HFFc6 (cell line): Measurements from ENCODE around the gene IL16. TPM values are rescaled to one million over a fixed set of nuclear protein-coding genes. Genes with fewer than 3 reads are reported as not detected.

Experiments
- DNase-seq: peaks from one replicate; pipeline ENCODE4 v3.0.0-alpha.2; 2018
- H3K27ac Mint-ChIP-seq: 2 replicates; pipeline ENCODE4 v1.8.0; 2020; ENCODE audit warnings: mild to moderate bottlenecking, mixed read lengths
- H3K27me3 Mint-ChIP-seq: 2 replicates; pipeline ENCODE4 v1.8.0; 2021; ENCODE audit warnings: mild to moderate bottlenecking, moderate library complexity, mixed read lengths; ENCODE audit not compliant: insufficient read depth
- H3K36me3 Mint-ChIP-seq: 2 replicates; pipeline ENCODE4 v1.8.0; 2021; ENCODE audit warnings: low read depth, mixed read lengths
- H3K4me1 Mint-ChIP-seq: 2 replicates; pipeline ENCODE4 v1.8.0; 2020; ENCODE audit warnings: low read depth, mixed read lengths
- H3K4me3 Mint-ChIP-seq: 2 replicates; pipeline ENCODE4 v1.8.0; 2020; ENCODE audit warnings: mild to moderate bottlenecking, moderate library complexity, mixed read lengths
- H3K9me3 Mint-ChIP-seq: 2 replicates; pipeline ENCODE4 v1.8.0; 2020; ENCODE audit warnings: mild to moderate bottlenecking, mixed read lengths
- total RNA-seq, 6 experiments: library from RNA; stranded (reverse); fragmentation: NEBNext Ultra II Directional; extraction: Animal tissue kit (Norgen Biotek cat#: 25700); gene quantifications; 2 replicates in 1 of 6; 3 replicates in 5 of 6; pipeline ENCODE4 v1.2.3, GENCODE V29; 2021
- TF ChIP-seq, protein P1 (sequence below): fragments of 200-600 bp; sonication (generic); IDR thresholded peaks from 2 replicates; pipeline ENCODE4 v1.5.0; 2021; ENCODE audit warnings: antibody characterized with exemption, mild to moderate bottlenecking

IL16 gene
- total RNA-seq, 6 experiments from 2014 or later, result not detected

DNA sequence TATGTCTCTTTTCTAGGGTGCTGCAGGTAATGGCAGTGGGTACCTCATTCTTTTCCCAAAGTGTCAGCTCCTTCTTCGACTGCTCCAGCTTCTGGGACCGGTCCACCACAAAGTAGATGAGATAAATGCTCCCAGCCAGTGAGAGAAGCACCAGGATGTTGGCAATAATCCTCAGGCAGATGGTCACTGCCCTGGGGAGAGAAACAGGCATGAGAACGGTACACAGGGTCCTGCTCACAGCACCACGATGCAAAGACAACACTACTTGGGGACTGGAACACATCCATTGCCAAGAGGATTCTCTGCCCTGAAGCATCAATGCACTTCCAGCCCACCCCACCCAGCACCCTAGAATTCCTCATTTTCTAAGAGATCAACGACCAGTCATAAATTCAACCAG, 155.0 kb downstream of the IL16 start:
- no peaks in the 10 kb centered on the region for H3K9me3 Mint-ChIP-seq

DNA sequence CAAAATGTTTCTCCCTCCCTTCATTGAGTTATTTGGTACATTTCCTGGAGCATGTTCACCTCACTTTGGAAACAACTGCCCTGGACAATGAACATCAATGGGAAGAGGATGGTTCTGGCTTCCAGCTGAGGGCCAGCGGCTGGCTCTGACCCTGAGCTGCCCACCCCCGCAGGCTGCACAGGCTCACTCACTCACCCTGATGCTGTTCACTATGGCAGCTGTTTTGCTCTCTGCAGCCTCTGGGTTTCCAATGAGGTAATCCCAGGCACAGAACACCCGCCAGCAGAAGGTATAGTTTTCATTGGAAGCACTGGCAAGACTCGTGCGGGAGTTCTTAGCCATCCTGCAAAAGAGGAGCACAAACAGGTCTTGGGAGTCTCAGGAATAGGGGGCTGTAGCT, 159.6 kb downstream of the IL16 start:
- Mint-ChIP-seq H3K4me3 (no peak overlapping the region), H3K27me3 (peaks cover 26% of the 10 kb centered on the region), H3K4me1 (no peaks in the 10 kb centered on the region), H3K9me3 (no peaks in the 10 kb centered on the region), H3K27ac (no peak overlapping the region), H3K36me3 (no peaks in the 10 kb centered on the region)
- no peak for DNase-seq
- TF ChIP-seq, protein P1, sequence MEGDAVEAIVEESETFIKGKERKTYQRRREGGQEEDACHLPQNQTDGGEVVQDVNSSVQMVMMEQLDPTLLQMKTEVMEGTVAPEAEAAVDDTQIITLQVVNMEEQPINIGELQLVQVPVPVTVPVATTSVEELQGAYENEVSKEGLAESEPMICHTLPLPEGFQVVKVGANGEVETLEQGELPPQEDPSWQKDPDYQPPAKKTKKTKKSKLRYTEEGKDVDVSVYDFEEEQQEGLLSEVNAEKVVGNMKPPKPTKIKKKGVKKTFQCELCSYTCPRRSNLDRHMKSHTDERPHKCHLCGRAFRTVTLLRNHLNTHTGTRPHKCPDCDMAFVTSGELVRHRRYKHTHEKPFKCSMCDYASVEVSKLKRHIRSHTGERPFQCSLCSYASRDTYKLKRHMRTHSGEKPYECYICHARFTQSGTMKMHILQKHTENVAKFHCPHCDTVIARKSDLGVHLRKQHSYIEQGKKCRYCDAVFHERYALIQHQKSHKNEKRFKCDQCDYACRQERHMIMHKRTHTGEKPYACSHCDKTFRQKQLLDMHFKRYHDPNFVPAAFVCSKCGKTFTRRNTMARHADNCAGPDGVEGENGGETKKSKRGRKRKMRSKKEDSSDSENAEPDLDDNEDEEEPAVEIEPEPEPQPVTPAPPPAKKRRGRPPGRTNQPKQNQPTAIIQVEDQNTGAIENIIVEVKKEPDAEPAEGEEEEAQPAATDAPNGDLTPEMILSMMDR, result no peak

More for the DNA sequence above, 155.0 kb downstream of the IL16 start:
- Mint-ChIP-seq H3K4me1 (no peaks in the 10 kb centered on the region), H3K27me3 (peaks cover 10% of the 10 kb centered on the region), H3K4me3 (no peak overlapping the region), H3K27ac (no peak overlapping the region), H3K36me3 (no peaks in the 10 kb centered on the region)
- DNase-seq, result no peak
- TF ChIP-seq, protein P1, result no peak

- H3K27ac Mint-ChIP-seq, result no peak overlapping the region
- peaks cover 27% of the 10 kb centered on the region for H3K27me3 Mint-ChIP-seq
- no peaks in the 10 kb centered on the region for H3K36me3 Mint-ChIP-seq
Measured at GRCh38 chr15:81357180-81357686, 160.6 kb downstream of the IL16 start.

DNA sequence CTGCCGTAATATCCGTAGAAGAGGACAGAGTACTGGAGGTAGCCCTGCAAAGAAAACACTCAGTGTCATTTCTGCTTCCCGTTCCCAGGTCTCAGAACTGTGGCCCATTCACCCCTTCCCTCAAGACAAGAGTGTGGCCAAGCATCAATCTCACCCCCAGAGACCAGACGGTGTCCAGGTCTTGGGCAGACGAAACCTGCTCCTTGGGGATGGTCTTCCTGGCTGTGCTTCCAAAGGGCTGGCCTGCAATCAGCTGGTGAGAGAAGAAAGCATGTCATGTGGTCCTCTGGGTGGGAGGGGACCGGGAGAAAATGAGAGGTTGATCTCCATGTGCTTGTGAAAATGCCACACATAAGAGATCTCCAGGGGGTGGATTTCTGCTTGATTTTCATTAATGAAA, 161.6 kb downstream of the IL16 start:
- no peaks in the 10 kb centered on the region for H3K9me3 Mint-ChIP-seq
- peaks cover 27% of the 10 kb centered on the region for H3K27me3 Mint-ChIP-seq
- H3K36me3 Mint-ChIP-seq, result no peaks in the 10 kb centered on the region
- no peak overlapping the region for H3K4me3 Mint-ChIP-seq
- TF ChIP-seq, protein P1, result no peak
- no peak for DNase-seq
- no peak overlapping the region for H3K27ac Mint-ChIP-seq
- no peaks in the 10 kb centered on the region for H3K4me1 Mint-ChIP-seq

More at GRCh38 chr15:81357180-81357686, 160.6 kb downstream of the IL16 start:
- DNase-seq, result no peak
- Mint-ChIP-seq H3K9me3 (no peaks in the 10 kb centered on the region), H3K4me1 (no peaks in the 10 kb centered on the region), H3K4me3 (no peak overlapping the region)
- TF ChIP-seq, protein P1, result peak; percentile 21; the same call in 1 of the 2 replicates

GRCh38 chr15:81360491-81360890, 163.8 kb downstream of the IL16 start:
- H3K36me3 Mint-ChIP-seq, result no peaks in the 10 kb centered on the region
- H3K27ac Mint-ChIP-seq, result no peak overlapping the region
- H3K27me3 Mint-ChIP-seq, result peaks cover 29% of the 10 kb centered on the region
- no peaks in the 10 kb centered on the region for H3K9me3 Mint-ChIP-seq
- DNase-seq, result no peak
- H3K4me1 Mint-ChIP-seq, result no peaks in the 10 kb centered on the region
- TF ChIP-seq, protein P1, result no peak
- no peak overlapping the region for H3K4me3 Mint-ChIP-seq

DNA sequence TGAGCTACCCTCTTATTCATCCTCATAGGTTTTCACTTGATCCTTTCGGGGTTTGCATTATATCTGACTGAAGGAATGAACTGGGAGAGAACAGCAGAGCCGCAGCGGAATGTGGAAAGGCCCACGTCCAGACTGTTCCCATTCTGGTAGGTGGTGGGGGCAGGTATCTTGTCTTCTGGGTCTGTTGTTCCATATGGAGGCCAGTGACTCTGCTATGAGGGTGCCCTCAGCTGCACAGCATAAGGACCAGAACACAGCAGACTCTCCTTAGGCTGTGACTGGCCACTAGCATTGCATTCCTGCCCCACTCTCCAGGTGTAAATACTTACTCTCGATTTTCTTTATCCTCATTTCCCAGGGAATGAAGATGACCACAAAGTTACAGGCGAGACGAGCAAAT, 165.2 kb downstream of the IL16 start:
- no peak overlapping the region for H3K27ac Mint-ChIP-seq
- no peaks in the 10 kb centered on the region for H3K9me3 Mint-ChIP-seq
- no peaks in the 10 kb centered on the region for H3K36me3 Mint-ChIP-seq
- no peak overlapping the region for H3K4me3 Mint-ChIP-seq
- no peaks in the 10 kb centered on the region for H3K4me1 Mint-ChIP-seq
- no peak for DNase-seq
- H3K27me3 Mint-ChIP-seq, result peaks cover 25% of the 10 kb centered on the region
- TF ChIP-seq, protein P1, result no peak
